GM23338 (cell line): ENCODE data around the gene STRN. TPM values are rescaled to one million over a fixed set of nuclear protein-coding genes. Genes with fewer than 3 reads are reported as not detected.

ENCODE experiments used
- CREB1 ChIP-seq: fragments of 250-450 bp; sonication (Bioruptor Pico); IDR thresholded peaks from 2 replicates; pipeline ENCODE4 v1.5.0; 2020; ENCODE audit warnings: low read depth, mild to moderate bottlenecking, moderate library complexity
- EZH2 ChIP-seq: fragments of 200-600 bp; sonication (generic); IDR thresholded peaks from one replicate; pipeline ENCODE4 v1.8.0; 2017; ENCODE audit warnings: antibody characterized with exemption, mild to moderate bottlenecking, low read depth; ENCODE audit not compliant: unreplicated experiment
- JUNB ChIP-seq: IDR thresholded peaks from one replicate; pipeline ENCODE4 v1.6.1; 2016; ENCODE audit warnings: antibody characterized with exemption; ENCODE audit not compliant: unreplicated experiment
- NANOG ChIP-seq: IDR thresholded peaks from 2 replicates; pipeline ENCODE4 v1.6.1; 2016; ENCODE audit warnings: antibody characterized with exemption, borderline replicate concordance
- POLR2AphosphoS5 ChIP-seq: IDR thresholded peaks from 2 replicates; pipeline ENCODE4 v1.6.1; 2016; ENCODE audit warnings: antibody characterized with exemption, low read depth
- ZNF114 ChIP-seq: fragments of 250-450 bp; sonication (Bioruptor Pico); IDR thresholded peaks from 2 replicates; pipeline ENCODE4 v1.5.0; 2020; ENCODE audit warnings: mild to moderate bottlenecking, moderate library complexity
- ZNF331 ChIP-seq: fragments of 250-450 bp; sonication (Bioruptor Pico); IDR thresholded peaks from 2 replicates; pipeline ENCODE4 v1.5.0; 2020; ENCODE audit warnings: low read depth, mild to moderate bottlenecking, moderate library complexity
- polyA plus RNA-seq: library from polyadenylated mRNA; unstranded; fragments of >200 nt; fragmentation: Nextera tagmentation; extraction: Ambion mirVana; gene quantifications from 2 replicates; pipeline ENCODE4 v1.2.1, GENCODE V29; 2016
- total RNA-seq: library from RNA; depleted of rRNA; stranded (reverse); fragments of >200 nt; shearing (Covaris generic); gene quantifications from 2 replicates; pipeline ENCODE4 v1.2.3, GENCODE V29; 2014
- TF ChIP-seq, protein P1 (sequence below): fragments of 250-450 bp; sonication (Bioruptor Pico); IDR thresholded peaks from 2 replicates; pipeline ENCODE4 v1.5.0; 2020; ENCODE audit warnings: mild to moderate bottlenecking, moderate library complexity
- TF ChIP-seq, protein P2 (sequence below): IDR thresholded peaks from one replicate; pipeline ENCODE4 v1.6.1; 2018; ENCODE audit warnings: antibody characterized with exemption; ENCODE audit not compliant: unreplicated experiment

Gene STRN
- total and polyA plus RNA-seq, 2 experiments from 2014 or later, result 16.1 to 34.5 TPM

DNA sequence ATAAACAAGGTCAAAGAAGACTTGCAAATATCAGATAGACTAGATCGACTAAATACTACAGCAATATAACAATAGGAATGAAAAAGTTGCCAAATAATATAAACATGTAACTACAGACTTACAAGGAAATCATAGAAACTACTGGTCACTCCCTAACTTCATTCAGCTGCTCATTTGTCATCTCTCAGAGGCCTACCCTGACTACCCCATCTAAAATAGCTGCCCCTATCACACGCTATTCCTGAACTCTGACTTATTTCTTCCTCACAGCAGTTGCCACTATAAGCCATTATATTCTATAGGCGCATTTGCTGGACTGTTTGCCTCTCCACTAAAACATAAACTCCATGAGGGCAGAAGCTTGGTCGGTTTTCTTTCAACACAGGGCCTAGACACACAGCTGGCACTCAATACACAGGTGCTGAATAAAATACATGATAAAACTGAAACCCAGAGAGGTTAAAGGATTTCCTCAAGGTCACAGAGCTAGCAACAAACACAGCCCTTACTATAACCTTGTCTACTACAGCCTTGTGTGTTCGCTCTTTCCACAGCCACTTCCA, 1.8 kb downstream of the STRN start (continued):
- TF ChIP-seq, protein P1, sequence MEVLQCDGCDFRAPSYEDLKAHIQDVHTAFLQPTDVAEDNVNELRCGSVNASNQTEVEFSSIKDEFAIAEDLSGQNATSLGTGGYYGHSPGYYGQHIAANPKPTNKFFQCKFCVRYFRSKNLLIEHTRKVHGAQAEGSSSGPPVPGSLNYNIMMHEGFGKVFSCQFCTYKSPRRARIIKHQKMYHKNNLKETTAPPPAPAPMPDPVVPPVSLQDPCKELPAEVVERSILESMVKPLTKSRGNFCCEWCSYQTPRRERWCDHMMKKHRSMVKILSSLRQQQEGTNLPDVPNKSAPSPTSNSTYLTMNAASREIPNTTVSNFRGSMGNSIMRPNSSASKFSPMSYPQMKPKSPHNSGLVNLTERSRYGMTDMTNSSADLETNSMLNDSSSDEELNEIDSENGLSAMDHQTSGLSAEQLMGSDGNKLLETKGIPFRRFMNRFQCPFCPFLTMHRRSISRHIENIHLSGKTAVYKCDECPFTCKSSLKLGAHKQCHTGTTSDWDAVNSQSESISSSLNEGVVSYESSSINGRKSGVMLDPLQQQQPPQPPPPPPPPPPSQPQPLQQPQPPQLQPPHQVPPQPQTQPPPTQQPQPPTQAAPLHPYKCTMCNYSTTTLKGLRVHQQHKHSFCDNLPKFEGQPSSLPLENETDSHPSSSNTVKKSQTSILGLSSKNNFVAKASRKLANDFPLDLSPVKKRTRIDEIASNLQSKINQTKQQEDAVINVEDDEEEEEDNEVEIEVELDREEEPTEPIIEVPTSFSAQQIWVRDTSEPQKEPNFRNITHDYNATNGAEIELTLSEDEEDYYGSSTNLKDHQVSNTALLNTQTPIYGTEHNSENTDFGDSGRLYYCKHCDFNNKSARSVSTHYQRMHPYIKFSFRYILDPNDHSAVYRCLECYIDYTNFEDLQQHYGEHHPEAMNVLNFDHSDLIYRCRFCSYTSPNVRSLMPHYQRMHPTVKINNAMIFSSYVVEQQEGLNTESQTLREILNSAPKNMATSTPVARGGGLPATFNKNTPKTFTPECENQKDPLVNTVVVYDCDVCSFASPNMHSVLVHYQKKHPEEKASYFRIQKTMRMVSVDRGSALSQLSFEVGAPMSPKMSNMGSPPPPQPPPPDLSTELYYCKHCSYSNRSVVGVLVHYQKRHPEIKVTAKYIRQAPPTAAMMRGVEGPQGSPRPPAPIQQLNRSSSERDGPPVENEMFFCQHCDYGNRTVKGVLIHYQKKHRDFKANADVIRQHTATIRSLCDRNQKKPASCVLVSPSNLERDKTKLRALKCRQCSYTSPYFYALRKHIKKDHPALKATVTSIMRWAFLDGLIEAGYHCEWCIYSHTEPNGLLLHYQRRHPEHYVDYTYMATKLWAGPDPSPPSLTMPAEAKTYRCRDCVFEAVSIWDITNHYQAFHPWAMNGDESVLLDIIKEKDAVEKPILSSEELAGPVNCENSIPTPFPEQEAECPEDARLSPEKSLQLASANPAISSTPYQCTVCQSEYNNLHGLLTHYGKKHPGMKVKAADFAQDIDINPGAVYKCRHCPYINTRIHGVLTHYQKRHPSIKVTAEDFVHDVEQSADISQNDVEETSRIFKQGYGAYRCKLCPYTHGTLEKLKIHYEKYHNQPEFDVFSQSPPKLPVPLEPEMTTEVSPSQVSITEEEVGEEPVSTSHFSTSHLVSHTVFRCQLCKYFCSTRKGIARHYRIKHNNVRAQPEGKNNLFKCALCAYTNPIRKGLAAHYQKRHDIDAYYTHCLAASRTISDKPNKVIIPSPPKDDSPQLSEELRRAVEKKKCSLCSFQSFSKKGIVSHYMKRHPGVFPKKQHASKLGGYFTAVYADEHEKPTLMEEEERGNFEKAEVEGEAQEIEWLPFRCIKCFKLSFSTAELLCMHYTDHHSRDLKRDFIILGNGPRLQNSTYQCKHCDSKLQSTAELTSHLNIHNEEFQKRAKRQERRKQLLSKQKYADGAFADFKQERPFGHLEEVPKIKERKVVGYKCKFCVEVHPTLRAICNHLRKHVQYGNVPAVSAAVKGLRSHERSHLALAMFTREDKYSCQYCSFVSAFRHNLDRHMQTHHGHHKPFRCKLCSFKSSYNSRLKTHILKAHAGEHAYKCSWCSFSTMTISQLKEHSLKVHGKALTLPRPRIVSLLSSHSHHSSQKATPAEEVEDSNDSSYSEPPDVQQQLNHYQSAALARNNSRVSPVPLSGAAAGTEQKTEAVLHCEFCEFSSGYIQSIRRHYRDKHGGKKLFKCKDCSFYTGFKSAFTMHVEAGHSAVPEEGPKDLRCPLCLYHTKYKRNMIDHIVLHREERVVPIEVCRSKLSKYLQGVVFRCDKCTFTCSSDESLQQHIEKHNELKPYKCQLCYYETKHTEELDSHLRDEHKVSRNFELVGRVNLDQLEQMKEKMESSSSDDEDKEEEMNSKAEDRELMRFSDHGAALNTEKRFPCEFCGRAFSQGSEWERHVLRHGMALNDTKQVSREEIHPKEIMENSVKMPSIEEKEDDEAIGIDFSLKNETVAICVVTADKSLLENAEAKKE (CRISPR knock-in tag), result no peak
- TF ChIP-seq NANOG (no peak), ZNF331 (CRISPR knock-in tag) (no peak), ZNF114 (CRISPR knock-in tag) (no peak), POLR2AphosphoS5 (no peak), CREB1 (CRISPR knock-in tag) (no peak), JUNB (no peak), EZH2 (no peak)
- TF ChIP-seq, protein P2, sequence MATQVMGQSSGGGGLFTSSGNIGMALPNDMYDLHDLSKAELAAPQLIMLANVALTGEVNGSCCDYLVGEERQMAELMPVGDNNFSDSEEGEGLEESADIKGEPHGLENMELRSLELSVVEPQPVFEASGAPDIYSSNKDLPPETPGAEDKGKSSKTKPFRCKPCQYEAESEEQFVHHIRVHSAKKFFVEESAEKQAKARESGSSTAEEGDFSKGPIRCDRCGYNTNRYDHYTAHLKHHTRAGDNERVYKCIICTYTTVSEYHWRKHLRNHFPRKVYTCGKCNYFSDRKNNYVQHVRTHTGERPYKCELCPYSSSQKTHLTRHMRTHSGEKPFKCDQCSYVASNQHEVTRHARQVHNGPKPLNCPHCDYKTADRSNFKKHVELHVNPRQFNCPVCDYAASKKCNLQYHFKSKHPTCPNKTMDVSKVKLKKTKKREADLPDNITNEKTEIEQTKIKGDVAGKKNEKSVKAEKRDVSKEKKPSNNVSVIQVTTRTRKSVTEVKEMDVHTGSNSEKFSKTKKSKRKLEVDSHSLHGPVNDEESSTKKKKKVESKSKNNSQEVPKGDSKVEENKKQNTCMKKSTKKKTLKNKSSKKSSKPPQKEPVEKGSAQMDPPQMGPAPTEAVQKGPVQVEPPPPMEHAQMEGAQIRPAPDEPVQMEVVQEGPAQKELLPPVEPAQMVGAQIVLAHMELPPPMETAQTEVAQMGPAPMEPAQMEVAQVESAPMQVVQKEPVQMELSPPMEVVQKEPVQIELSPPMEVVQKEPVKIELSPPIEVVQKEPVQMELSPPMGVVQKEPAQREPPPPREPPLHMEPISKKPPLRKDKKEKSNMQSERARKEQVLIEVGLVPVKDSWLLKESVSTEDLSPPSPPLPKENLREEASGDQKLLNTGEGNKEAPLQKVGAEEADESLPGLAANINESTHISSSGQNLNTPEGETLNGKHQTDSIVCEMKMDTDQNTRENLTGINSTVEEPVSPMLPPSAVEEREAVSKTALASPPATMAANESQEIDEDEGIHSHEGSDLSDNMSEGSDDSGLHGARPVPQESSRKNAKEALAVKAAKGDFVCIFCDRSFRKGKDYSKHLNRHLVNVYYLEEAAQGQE, result no peak
